Measurements from ENCODE around the gene PUDP.
"Not testable (repeated sequence)": the region's sequence is repeated elsewhere in the genome, so short reads cannot be mapped to it uniquely, and the experiment has no call there.

Gene PUDP

DNA sequence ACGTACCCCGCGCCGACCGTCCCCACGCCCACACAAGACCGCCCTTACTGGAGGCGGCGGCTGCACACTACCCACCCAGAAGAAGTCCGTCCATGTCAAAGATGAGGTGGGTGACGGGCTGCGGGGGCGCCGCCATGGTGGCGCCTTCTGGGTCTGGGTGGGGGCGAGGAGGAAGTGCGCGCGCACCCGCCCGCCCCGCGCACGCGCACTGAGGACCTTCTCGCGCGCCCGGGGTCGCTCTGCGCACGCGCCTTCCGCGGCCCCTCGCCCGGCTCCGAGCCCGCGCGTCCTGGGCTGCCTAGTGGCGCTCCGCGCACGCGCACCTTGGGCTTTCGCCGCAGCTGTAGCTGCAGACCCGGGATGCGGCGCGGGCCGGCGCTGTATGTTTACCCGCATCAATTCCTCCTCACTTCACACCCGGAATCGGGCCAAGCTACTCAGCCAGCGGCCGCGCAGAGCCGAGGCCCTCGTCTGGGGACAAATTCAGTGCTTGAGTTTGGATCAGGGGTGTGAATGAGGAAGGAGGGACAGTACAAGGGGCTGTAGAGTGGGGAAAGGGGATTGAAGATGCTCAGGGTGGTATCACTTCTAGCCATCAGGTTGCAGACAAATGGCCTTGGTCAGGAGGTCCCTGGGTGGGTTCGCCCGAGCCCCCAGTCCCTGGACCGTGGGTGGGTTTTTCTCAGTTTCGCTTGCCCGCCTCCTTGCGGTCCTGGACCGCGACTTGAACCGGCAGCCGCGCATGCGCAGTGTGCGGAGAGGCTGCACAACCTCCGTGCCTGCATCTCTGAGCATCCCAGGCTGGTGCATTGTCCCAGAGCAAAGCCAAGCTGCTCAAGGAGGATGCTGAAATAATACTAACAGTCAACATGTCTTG is at the start of gene PUDP:
TSS of gene PUDP (minus strand) at position 176 of the 877 bp plus-strand sequence. CDS start at position 136, 40 bp downstream.
- Histone ChIP-seq H3K9me3 (ENCODE audit: control insufficient read depth, insufficient read depth, low read length) (no peaks in the 10 kb centered on the region), H3K9ac (ENCODE audit: low read depth, low read length) (peak within 1 kb of the TSS; percentile 73), H3K4me1 (ENCODE audit: control insufficient read depth, insufficient read depth, low read length) (peaks cover 11% of the 10 kb centered on the region), H3K36me3 (ENCODE audit: control insufficient read depth, insufficient read depth, low read length) (no peaks in the 10 kb centered on the region), H3K4me3 (ENCODE audit: low read depth, low read length) (peak within 1 kb of the TSS; percentile 97), H3K27me3 (ENCODE audit: control insufficient read depth, insufficient read depth, low read length) (no peaks in the 10 kb centered on the region), H3K27ac (ENCODE audit: low read depth, low read length) (peak within 1 kb of the TSS; percentile 47)

DNA sequence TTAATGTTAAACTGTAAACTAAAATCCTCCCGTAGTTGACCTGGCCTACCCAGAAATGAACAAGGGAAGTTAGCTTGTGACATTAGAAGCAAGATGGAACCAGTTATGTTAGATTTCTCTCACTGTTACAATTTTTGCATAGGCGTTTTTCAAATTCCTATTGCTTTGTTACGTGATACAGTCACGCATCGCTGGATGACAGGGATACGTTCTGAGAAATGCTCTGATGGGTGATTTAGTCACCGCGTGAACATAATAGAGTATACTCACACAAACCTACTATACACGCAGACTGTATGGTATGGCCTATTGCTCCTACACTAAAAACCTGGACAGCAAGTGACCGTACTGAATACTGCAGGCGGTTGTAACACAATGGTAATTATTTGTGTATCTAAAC is 46.7 kb upstream of the PUDP start:
- peaks cover 3% of the 10 kb centered on the region; the same call in 1 of the 2 replicates for H3K9me3 ChIP-seq (ENCODE audit: control insufficient read depth, insufficient read depth, low read length)
- no peaks in the 10 kb centered on the region for H3K27me3 ChIP-seq (ENCODE audit: control insufficient read depth, insufficient read depth, low read length)
- H3K4me3 ChIP-seq (ENCODE audit: low read depth, low read length): no peak overlapping the region
- no peak overlapping the region for H3K9ac ChIP-seq (ENCODE audit: low read depth, low read length)
- no peak overlapping the region for H3K27ac ChIP-seq (ENCODE audit: low read depth, low read length)
- peaks cover 13% of the 10 kb centered on the region for H3K4me1 ChIP-seq (ENCODE audit: control insufficient read depth, insufficient read depth, low read length)
- no peaks in the 10 kb centered on the region for H3K36me3 ChIP-seq (ENCODE audit: control insufficient read depth, insufficient read depth, low read length)

DNA sequence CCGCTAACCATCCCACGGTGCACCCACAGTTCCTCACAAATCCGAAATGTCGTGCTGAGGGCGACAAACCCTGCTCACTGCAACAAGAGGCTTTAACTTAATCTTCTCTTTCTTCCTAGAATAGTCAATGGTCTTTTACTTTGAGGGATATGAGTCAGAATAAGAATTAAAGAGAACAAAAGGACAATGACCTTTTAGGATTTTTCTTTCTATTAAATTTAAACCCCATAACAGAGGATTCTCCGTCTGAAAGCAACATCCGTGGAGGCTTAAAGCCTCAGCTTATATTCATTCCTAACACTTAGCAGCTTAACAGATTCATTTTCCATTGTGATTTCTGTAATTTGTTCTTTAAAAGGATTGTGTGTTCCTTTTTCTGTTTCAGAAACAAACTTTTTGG is 44.9 kb upstream of the PUDP start:
- no peak overlapping the region for H3K27ac ChIP-seq (ENCODE audit: low read depth, low read length)
- no peaks in the 10 kb centered on the region for H3K36me3 ChIP-seq (ENCODE audit: control insufficient read depth, insufficient read depth, low read length)

DNA sequence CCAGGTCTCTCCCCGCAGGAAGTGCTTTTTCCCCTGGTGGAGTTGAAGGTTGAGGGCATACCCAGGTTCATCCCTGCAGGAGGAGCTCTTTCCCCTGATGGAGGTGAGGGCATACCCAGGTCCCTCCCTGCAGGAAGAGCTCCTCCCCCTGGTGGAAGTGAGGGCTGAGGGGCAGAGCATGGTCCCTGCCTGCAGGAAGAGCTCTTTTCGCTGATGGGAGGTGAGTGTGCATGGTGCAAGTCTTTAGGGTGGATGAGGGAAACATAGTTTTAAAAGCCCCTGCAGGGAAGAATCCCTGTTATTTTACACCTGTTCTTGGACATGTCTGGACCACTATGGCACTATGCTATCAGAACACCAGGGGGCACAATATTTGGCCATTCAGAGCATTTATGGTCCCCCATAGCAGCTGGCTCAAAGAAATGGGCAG is 43.7 kb upstream of the PUDP start:
- Histone ChIP-seq H3K36me3 (ENCODE audit: control insufficient read depth, insufficient read depth, low read length) (no peaks in the 10 kb centered on the region), H3K9me3 (ENCODE audit: control insufficient read depth, insufficient read depth, low read length) (peaks cover 3% of the 10 kb centered on the region; the same call in 1 of the 2 replicates), H3K9ac (ENCODE audit: low read depth, low read length) (no peak overlapping the region), H3K27ac (ENCODE audit: low read depth, low read length) (no peak overlapping the region), H3K4me3 (ENCODE audit: low read depth, low read length) (no peak overlapping the region), H3K4me1 (ENCODE audit: control insufficient read depth, insufficient read depth, low read length) (peaks cover 12% of the 10 kb centered on the region), H3K27me3 (ENCODE audit: control insufficient read depth, insufficient read depth, low read length) (no peaks in the 10 kb centered on the region)

More for the DNA sequence above, 44.9 kb upstream of the PUDP start:
- Histone ChIP-seq H3K9ac (ENCODE audit: low read depth, low read length) (no peak overlapping the region), H3K9me3 (ENCODE audit: control insufficient read depth, insufficient read depth, low read length) (peaks cover 3% of the 10 kb centered on the region; the same call in 1 of the 2 replicates), H3K27me3 (ENCODE audit: control insufficient read depth, insufficient read depth, low read length) (no peaks in the 10 kb centered on the region), H3K4me3 (ENCODE audit: low read depth, low read length) (no peak overlapping the region), H3K4me1 (ENCODE audit: control insufficient read depth, insufficient read depth, low read length) (peaks cover 13% of the 10 kb centered on the region)

DNA sequence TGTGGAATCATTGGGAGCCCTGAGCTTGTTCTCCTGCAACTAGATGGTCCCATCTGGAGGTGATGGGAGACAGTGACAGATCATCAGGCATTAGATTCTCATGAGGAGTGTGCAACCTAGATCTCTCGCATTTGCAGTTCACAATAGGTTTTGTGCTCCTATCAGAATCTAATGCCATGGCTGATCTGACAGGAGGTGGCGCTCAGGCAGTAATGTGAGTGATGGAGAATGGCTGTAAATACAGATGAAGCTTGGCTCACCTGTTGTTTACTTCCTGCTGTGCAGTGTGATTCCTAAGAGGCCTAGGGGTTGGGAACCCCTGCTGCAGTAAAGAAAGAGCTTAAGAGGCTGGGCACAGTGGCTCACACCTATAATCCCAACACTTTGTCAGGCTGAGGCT is 42.2 kb upstream of the PUDP start:
- H3K4me3 ChIP-seq (ENCODE audit: low read depth, low read length): no peak overlapping the region
- H3K4me1 ChIP-seq (ENCODE audit: control insufficient read depth, insufficient read depth, low read length): no peaks in the 10 kb centered on the region
- H3K9me3 ChIP-seq (ENCODE audit: control insufficient read depth, insufficient read depth, low read length): peaks cover 3% of the 10 kb centered on the region; the same call in 1 of the 2 replicates
- H3K27ac ChIP-seq (ENCODE audit: low read depth, low read length): no peak overlapping the region
- no peak overlapping the region for H3K9ac ChIP-seq (ENCODE audit: low read depth, low read length)
- no peaks in the 10 kb centered on the region for H3K36me3 ChIP-seq (ENCODE audit: control insufficient read depth, insufficient read depth, low read length)
- no peaks in the 10 kb centered on the region for H3K27me3 ChIP-seq (ENCODE audit: control insufficient read depth, insufficient read depth, low read length)

DNA sequence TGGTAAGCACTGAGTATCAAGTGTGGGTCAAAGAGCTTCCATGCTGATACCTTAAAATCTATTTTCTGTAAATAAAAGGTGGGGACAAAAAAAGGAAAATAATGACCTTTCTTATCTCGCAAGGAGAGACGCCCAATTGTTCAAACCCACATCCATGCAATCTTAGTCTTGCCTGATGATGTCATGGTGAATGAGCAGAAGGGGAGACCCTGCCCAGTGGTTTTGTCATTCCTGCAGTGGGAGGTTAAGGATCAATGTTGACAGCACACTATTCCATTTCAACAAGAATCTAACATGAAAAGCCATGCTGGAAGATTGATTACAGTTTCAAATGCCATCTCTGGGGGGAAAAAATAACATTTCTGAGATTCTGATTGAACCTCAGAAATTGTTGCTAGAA is 40.7 kb upstream of the PUDP start:
- Histone ChIP-seq H3K27ac (ENCODE audit: low read depth, low read length) (no peak overlapping the region), H3K4me3 (ENCODE audit: low read depth, low read length) (no peak overlapping the region), H3K4me1 (ENCODE audit: control insufficient read depth, insufficient read depth, low read length) (no peaks in the 10 kb centered on the region), H3K9ac (ENCODE audit: low read depth, low read length) (no peak overlapping the region), H3K9me3 (ENCODE audit: control insufficient read depth, insufficient read depth, low read length) (peaks cover 3% of the 10 kb centered on the region; the same call in 1 of the 2 replicates), H3K36me3 (ENCODE audit: control insufficient read depth, insufficient read depth, low read length) (no peaks in the 10 kb centered on the region), H3K27me3 (ENCODE audit: control insufficient read depth, insufficient read depth, low read length) (no peaks in the 10 kb centered on the region)

DNA sequence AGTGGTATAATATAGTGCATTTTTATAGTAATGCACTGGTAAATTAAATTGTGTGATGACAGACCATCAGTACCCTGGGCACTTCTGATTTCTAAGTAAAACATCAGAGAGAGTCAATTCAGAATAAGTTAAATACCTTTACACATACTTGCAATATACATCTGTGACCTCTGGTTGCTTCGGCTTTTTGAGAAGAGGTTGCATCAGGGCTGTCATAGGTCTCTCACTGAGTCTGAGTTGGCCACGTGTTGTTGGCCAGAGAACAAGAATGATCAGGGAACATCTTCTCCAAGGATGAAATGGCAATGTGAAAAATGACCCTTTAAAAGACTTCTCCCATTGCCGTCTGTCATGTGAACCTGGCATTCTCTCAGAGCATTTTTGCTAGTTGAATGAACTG is 36.9 kb upstream of the PUDP start:
- H3K27me3 ChIP-seq (ENCODE audit: control insufficient read depth, insufficient read depth, low read length): no peaks in the 10 kb centered on the region
- no peak overlapping the region for H3K27ac ChIP-seq (ENCODE audit: low read depth, low read length)
- no peaks in the 10 kb centered on the region for H3K4me1 ChIP-seq (ENCODE audit: control insufficient read depth, insufficient read depth, low read length)
- H3K4me3 ChIP-seq (ENCODE audit: low read depth, low read length): no peak overlapping the region
- no peak overlapping the region for H3K9ac ChIP-seq (ENCODE audit: low read depth, low read length)
- peaks cover 3% of the 10 kb centered on the region; the same call in 1 of the 2 replicates for H3K9me3 ChIP-seq (ENCODE audit: control insufficient read depth, insufficient read depth, low read length)
- H3K36me3 ChIP-seq (ENCODE audit: control insufficient read depth, insufficient read depth, low read length): no peaks in the 10 kb centered on the region

DNA sequence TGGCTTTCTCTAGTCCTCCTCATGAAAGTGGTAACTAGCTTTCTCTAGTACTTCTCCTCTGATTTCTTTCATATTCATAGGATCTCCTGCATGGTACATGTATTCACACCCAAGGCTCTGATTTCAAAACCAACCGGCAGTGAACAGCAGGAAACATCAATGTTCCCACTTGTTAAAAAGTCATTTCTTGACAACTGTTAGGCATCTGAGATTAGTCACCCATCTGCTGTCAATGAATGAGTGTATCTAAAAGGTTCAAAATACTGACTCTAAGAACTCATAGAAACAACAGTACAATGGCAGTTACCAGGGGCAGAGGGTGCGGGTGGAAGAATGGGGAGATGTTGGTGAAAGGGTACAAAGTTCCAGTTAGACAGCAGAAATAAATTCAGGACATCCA is 31.5 kb upstream of the PUDP start:
- Histone ChIP-seq H3K9me3 (ENCODE audit: control insufficient read depth, insufficient read depth, low read length) (no peaks in the 10 kb centered on the region), H3K36me3 (ENCODE audit: control insufficient read depth, insufficient read depth, low read length) (no peaks in the 10 kb centered on the region), H3K4me3 (ENCODE audit: low read depth, low read length) (no peak overlapping the region), H3K27ac (ENCODE audit: low read depth, low read length) (no peak overlapping the region), H3K4me1 (ENCODE audit: control insufficient read depth, insufficient read depth, low read length) (no peaks in the 10 kb centered on the region), H3K27me3 (ENCODE audit: control insufficient read depth, insufficient read depth, low read length) (peaks cover 6% of the 10 kb centered on the region), H3K9ac (ENCODE audit: low read depth, low read length) (no peak overlapping the region)

DNA sequence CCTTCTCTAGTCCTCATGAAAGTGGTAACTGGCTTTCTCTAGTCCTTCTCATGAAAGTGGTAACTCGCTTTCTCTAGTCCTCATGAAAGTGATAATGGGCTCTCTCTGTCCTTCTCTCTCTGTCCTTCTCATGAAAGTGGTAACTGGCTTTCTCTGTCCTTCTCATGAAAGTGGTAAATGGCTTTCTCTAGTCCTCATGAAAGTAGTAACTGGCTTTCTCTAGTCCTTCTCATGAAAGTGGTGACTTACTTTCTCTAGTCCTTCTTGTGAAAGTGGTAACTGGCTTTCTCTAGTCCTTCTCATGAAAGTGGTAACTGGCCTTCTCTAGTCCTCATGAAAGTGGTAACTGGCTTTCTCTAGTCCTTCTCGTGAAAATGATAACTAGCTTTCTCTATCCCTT is 30.9 kb upstream of the PUDP start:
- not testable (repeated sequence) for H3K9me3 ChIP-seq (ENCODE audit: control insufficient read depth, insufficient read depth, low read length); H3K36me3 ChIP-seq (ENCODE audit: control insufficient read depth, insufficient read depth, low read length); H3K27ac ChIP-seq (ENCODE audit: low read depth, low read length); H3K9ac ChIP-seq (ENCODE audit: low read depth, low read length); H3K4me3 ChIP-seq (ENCODE audit: low read depth, low read length); H3K27me3 ChIP-seq (ENCODE audit: control insufficient read depth, insufficient read depth, low read length); H3K4me1 ChIP-seq (ENCODE audit: control insufficient read depth, insufficient read depth, low read length)

DNA sequence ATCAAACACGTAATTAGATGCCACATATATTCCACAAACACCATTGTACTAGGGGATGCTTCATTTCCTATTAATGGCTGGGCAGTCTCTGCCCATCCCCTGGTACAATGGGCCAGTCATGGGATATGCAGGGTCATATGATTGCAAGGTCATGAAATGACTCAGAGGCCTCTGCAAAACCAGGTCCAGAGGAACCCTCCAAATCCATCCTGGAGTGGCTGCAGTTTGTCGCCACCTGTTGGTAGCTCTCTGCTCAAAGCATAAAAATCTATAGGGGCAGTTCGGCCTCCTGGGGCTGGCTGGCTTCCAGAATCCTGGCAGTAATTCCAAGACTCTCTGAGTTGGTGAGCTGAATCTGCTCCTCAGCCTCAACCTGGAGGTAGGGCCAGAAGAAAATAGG is 22.9 kb upstream of the PUDP start:
- H3K4me1 ChIP-seq (ENCODE audit: control insufficient read depth, insufficient read depth, low read length): no peaks in the 10 kb centered on the region
- H3K9ac ChIP-seq (ENCODE audit: low read depth, low read length): no peak overlapping the region
- no peaks in the 10 kb centered on the region for H3K27me3 ChIP-seq (ENCODE audit: control insufficient read depth, insufficient read depth, low read length)
- no peak overlapping the region for H3K4me3 ChIP-seq (ENCODE audit: low read depth, low read length)
- H3K36me3 ChIP-seq (ENCODE audit: control insufficient read depth, insufficient read depth, low read length): no peaks in the 10 kb centered on the region
- no peaks in the 10 kb centered on the region for H3K9me3 ChIP-seq (ENCODE audit: control insufficient read depth, insufficient read depth, low read length)
- no peak overlapping the region for H3K27ac ChIP-seq (ENCODE audit: low read depth, low read length)

DNA sequence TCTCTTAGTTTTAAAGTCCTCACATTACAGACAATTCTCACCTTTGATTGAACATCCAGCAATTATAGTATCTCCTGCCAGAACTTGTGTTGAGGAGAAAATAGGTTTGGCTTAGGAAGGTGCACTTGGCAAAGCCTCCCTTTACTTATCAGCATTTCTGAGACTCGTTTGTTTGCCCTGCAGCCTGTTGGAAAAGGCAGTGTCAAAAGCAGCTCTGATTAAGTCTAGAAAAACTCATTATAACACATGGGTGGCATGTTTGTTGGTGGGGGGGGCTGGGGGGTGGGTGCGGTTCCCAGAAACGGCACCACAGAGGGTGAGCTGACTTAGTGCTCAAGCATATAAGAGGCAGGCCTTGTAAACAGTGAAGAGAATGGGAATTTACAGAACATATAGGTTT is 21.7 kb upstream of the PUDP start:
- Histone ChIP-seq H3K9me3 (ENCODE audit: control insufficient read depth, insufficient read depth, low read length) (no peaks in the 10 kb centered on the region), H3K27ac (ENCODE audit: low read depth, low read length) (no peak overlapping the region), H3K27me3 (ENCODE audit: control insufficient read depth, insufficient read depth, low read length) (no peaks in the 10 kb centered on the region), H3K4me3 (ENCODE audit: low read depth, low read length) (no peak overlapping the region), H3K36me3 (ENCODE audit: control insufficient read depth, insufficient read depth, low read length) (no peaks in the 10 kb centered on the region), H3K4me1 (ENCODE audit: control insufficient read depth, insufficient read depth, low read length) (no peaks in the 10 kb centered on the region), H3K9ac (ENCODE audit: low read depth, low read length) (no peak overlapping the region)
